CD8-positive, alpha-beta memory T cell (primary cell): ENCODE data around the gene TSHZ2. TPM values are rescaled to one million over a fixed set of nuclear protein-coding genes. Genes with fewer than 3 reads are reported as not detected.
A peak's percentile ranks its signal among the peaks of the same experiment; 100 is the strongest.
"Not testable (repeated sequence)": the region's sequence is repeated elsewhere in the genome, so short reads cannot be mapped to it uniquely, and the experiment has no call there.

Source experiments
- CTCF ChIA-PET: fragments of 350-600 bp; sonication (Branson Sonifier 250); formaldehyde crosslinking; loops from one replicate; lab custom pipeline; 2021; ENCODE audit warnings: antibody characterized with exemption; lab: Charles Lee
- POLR2A ChIA-PET: fragments of 350-600 bp; sonication (Branson Sonifier 250); formaldehyde crosslinking; loops from one replicate; lab custom pipeline; 2021; ENCODE audit warnings: antibody characterized with exemption; lab: Charles Lee
- DNase-seq, 5 donors: peaks; one replicate each; pipeline versions ENCODE4 v3.0.0 to v3.0.0-alpha.2; 2020 to 2022; ENCODE audit warnings: mixed read lengths in 1 of 5
- H3K27ac ChIP-seq: one replicate; pipeline ENCODE4 v1.7.0; 2013; ENCODE audit warnings: low read depth, mild to moderate bottlenecking, low read length, moderate library complexity
- H3K27me3 ChIP-seq: 2 replicates; pipeline ENCODE4 v1.7.0; 2013; ENCODE audit warnings: low read length, mild to moderate bottlenecking; ENCODE audit not compliant: insufficient read depth, poor library complexity, severe bottlenecking
- H3K36me3 ChIP-seq: 2 replicates; pipeline ENCODE4 v1.7.0; 2013; ENCODE audit warnings: mild to moderate bottlenecking, low read length, moderate library complexity; ENCODE audit not compliant: insufficient read depth
- H3K4me1 ChIP-seq: 2 replicates; pipeline ENCODE4 v1.7.0; 2013; ENCODE audit warnings: mild to moderate bottlenecking, low read length, moderate library complexity; ENCODE audit not compliant: insufficient read depth
- H3K4me3 ChIP-seq: 2 replicates; pipeline ENCODE4 v1.7.0; 2013; ENCODE audit warnings: mild to moderate bottlenecking, low read length
- H3K9me3 ChIP-seq: 2 replicates; pipeline ENCODE4 v1.7.0; 2013; ENCODE audit warnings: mild to moderate bottlenecking, low read length
- H3K27ac Mint-ChIP-seq, 8 donors: one replicate each; pipeline ENCODE4 v1.8.0; 2020 to 2021; ENCODE audit warnings: mixed read lengths in 8 of 8, mild to moderate bottlenecking in 6 of 8, inconsistent platforms in 3 of 8, moderate library complexity in 3 of 8
- H3K27me3 Mint-ChIP-seq, 2 donors: one replicate each; pipeline ENCODE4 v1.8.0; 2020 to 2021; ENCODE audit warnings: mixed read lengths in 2 of 2, mild to moderate bottlenecking in 1 of 2, moderate library complexity in 1 of 2
- H3K36me3 Mint-ChIP-seq, 3 donors: one replicate each; pipeline ENCODE4 v1.8.0; 2020 to 2021; ENCODE audit warnings: mixed read lengths in 3 of 3, inconsistent platforms in 1 of 3, mild to moderate bottlenecking in 1 of 3
- H3K4me1 Mint-ChIP-seq, 3 donors: one replicate each; pipeline ENCODE4 v1.8.0; 2020 to 2021; ENCODE audit warnings: mixed read lengths in 3 of 3, inconsistent platforms in 1 of 3, mild to moderate bottlenecking in 1 of 3
- H3K4me3 Mint-ChIP-seq, 7 donors: one replicate each; pipeline ENCODE4 v1.8.0; 2020 to 2021; ENCODE audit warnings: mixed read lengths in 7 of 7, mild to moderate bottlenecking in 6 of 7, moderate library complexity in 4 of 7, inconsistent platforms in 2 of 7
- H3K9me3 Mint-ChIP-seq, 5 donors: one replicate each; pipeline ENCODE4 v1.8.0; 2020 to 2022; ENCODE audit warnings: mixed read lengths in 5 of 5, mild to moderate bottlenecking in 3 of 5, moderate library complexity in 2 of 5, inconsistent platforms in 1 of 5
- polyA plus RNA-seq: library from polyadenylated mRNA; unstranded; fragments of 300-500 nt; fragmentation: Illumina TruSeq; gene quantifications from one replicate; pipeline ENCODE4 v1.2.3, GENCODE V29; 2021
- total RNA-seq, 2 experiments: library from RNA; stranded (reverse); gene quantifications; one replicate each; pipeline ENCODE4 v1.2.3, GENCODE V29; 2021

Gene TSHZ2
- total and polyA plus RNA-seq, 3 experiments from 2014 or later = 0.10 to 1.6 (median 1.5) TPM

- H3K4me3 Mint-ChIP-seq = no peak overlapping the region
- no peaks in the 10 kb centered on the region for H3K4me1 Mint-ChIP-seq
- CTCF ChIA-PET = no interaction called here
- H3K27me3 Mint-ChIP-seq = peaks cover 7 to 17% of the 10 kb centered on the region in 2 donors
- no peaks in the 10 kb centered on the region for H3K4me1 ChIP-seq
- no peak for DNase-seq
- no peak overlapping the region for H3K27ac Mint-ChIP-seq
- H3K36me3 ChIP-seq = no peaks in the 10 kb centered on the region
- no peaks in the 10 kb centered on the region for H3K9me3 Mint-ChIP-seq
- H3K27ac ChIP-seq = no peak overlapping the region
- POLR2A ChIA-PET = no interaction called here
- H3K4me3 ChIP-seq = no peak overlapping the region
- H3K9me3 ChIP-seq = no peaks in the 10 kb centered on the region
- H3K36me3 Mint-ChIP-seq = peaks cover 0 to 3% (median 0%) of the 10 kb centered on the region in 3 donors
- H3K27me3 ChIP-seq = no peaks in the 10 kb centered on the region
These were observed 455.8 kb downstream of the TSHZ2 start for GRCh38 chr20:53427951-53428350.

DNA sequence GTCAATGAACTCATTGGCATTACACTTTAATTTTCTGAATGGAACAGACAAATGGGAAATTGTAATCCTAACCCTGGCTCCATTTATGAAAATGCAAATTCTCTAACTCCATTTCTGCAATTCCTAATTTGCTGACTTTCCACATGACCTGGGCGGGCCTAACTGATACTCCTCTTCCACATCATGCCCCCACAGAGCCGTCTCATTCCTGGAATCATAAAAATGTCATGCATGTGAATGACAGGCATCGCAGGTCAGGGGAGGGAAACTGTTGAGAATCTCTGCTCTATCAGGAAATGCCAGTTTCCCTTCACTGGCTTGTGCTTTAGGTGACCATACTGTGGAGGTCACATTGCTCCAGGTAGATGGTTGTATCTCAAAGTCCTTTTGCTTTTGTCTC lies 456.4 kb downstream of the TSHZ2 start:
- Mint-ChIP-seq H3K27me3 (peaks cover 8 to 17% of the 10 kb centered on the region in 2 donors), H3K4me3 (no peak overlapping the region), H3K27ac (no peak overlapping the region), H3K4me1 (no peaks in the 10 kb centered on the region), H3K36me3 (peaks cover 0 to 3% (median 0%) of the 10 kb centered on the region in 3 donors), H3K9me3 (no peaks in the 10 kb centered on the region)
- Histone ChIP-seq H3K27ac (no peak overlapping the region), H3K9me3 (no peaks in the 10 kb centered on the region), H3K36me3 (no peaks in the 10 kb centered on the region), H3K27me3 (no peaks in the 10 kb centered on the region), H3K4me1 (no peaks in the 10 kb centered on the region), H3K4me3 (no peak overlapping the region)
- CTCF ChIA-PET = no interaction called here
- no peak for DNase-seq
- POLR2A ChIA-PET = no interaction called here

DNA sequence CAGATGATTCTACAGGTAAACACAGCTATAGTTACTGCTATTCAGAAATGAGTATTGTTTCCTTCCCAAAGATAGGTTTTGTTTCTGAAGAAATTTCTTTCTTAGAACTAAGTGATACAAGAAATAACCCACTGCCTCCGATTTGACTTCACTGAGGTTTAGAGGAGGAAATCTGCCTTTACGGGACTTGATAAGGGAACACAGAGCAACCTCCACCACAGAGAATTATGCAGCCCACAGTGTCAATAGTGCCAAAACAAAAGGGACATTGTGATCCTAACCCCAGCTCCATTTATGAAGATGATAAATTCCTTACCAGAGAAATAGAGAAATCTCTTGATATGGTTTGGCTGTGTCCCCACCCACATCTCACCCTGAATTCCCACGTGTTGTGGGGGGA lies 456.8 kb downstream of the TSHZ2 start:
- Mint-ChIP-seq H3K27me3 (peaks cover 9 to 17% of the 10 kb centered on the region in 2 donors), H3K9me3 (no peaks in the 10 kb centered on the region), H3K4me1 (no peaks in the 10 kb centered on the region), H3K4me3 (no peak overlapping the region), H3K36me3 (peaks cover 0 to 3% (median 0%) of the 10 kb centered on the region in 3 donors), H3K27ac (no peak overlapping the region)
- H3K27me3 ChIP-seq = no peaks in the 10 kb centered on the region
- no peaks in the 10 kb centered on the region for H3K4me1 ChIP-seq
- no peak overlapping the region for H3K27ac ChIP-seq
- DNase-seq = no peak
- ChIA-PET POLR2A (no interaction called here), CTCF (no interaction called here)
- no peaks in the 10 kb centered on the region for H3K9me3 ChIP-seq
- no peaks in the 10 kb centered on the region for H3K36me3 ChIP-seq
- no peak overlapping the region for H3K4me3 ChIP-seq

DNA sequence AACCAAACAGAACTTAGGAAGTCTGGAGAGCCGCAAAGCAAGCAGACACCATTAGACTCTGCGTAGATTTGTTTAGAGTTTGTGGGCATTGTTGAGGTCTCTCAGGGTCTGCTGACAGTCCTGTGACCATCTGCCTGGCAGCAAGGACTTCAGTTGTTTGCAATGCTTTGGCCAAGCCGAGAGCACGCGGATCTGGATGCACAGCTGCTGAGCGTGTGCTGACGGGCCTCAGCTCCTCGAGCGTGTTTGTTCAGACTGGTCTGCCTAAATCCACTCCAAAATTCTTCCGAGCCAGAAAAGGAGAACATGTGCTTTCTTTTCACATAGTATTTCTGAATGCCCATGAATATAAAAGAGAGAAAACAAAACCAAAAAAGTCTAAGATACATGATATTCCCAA lies 462.5 kb downstream of the TSHZ2 start:
- no peak for DNase-seq
- peaks cover 0 to 2% (median 0%) of the 10 kb centered on the region in 3 donors for H3K36me3 Mint-ChIP-seq
- H3K4me1 Mint-ChIP-seq = no peaks in the 10 kb centered on the region
- peak overlapping the region in 1 of 8 donors; percentile 12 for H3K27ac Mint-ChIP-seq
- peaks cover 0 to 3% (median 0%) of the 10 kb centered on the region in 5 donors for H3K9me3 Mint-ChIP-seq
- H3K36me3 ChIP-seq = no peaks in the 10 kb centered on the region
- no peaks in the 10 kb centered on the region for H3K27me3 ChIP-seq
- no peak overlapping the region for H3K27ac ChIP-seq
- ChIA-PET CTCF (no interaction called here), POLR2A (no interaction called here)
- H3K9me3 ChIP-seq = no peaks in the 10 kb centered on the region
- H3K4me3 Mint-ChIP-seq = no peak overlapping the region
- H3K4me3 ChIP-seq = no peak overlapping the region
- H3K4me1 ChIP-seq = no peaks in the 10 kb centered on the region
- H3K27me3 Mint-ChIP-seq = peaks cover 7 to 15% of the 10 kb centered on the region in 2 donors

DNA sequence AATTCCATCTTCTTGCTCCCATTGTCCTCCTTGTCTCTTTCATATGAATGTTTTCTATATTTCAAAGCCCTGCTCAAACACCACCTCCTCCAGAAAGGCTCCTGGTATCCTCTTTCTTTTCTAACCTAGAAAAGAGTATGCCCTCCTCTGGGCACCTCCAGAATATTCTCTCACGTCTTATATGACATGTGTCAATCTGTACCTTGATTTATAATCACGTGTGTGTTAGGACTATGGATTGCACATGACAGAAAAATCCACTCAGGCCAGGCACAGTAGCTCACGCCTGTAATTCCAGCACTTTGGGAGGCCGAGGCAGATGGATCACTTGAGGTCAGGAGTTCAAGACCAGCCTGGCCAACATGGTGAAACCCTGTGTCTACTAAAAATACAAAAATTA lies 464.8 kb downstream of the TSHZ2 start:
- H3K9me3 Mint-ChIP-seq, H3K27ac Mint-ChIP-seq: not testable (repeated sequence)

GRCh38 chr20:53438368-53438767 lies 466.2 kb downstream of the TSHZ2 start:
- Histone ChIP-seq H3K27me3 (no peaks in the 10 kb centered on the region), H3K9me3 (no peaks in the 10 kb centered on the region), H3K36me3 (no peaks in the 10 kb centered on the region), H3K4me3 (no peak overlapping the region), H3K4me1 (no peaks in the 10 kb centered on the region), H3K27ac (no peak overlapping the region)
- H3K36me3 Mint-ChIP-seq = peaks cover 0 to 2% (median 0%) of the 10 kb centered on the region in 3 donors
- peaks cover 9 to 30% of the 10 kb centered on the region in 2 donors for H3K27me3 Mint-ChIP-seq
- H3K4me3 Mint-ChIP-seq = no peak overlapping the region
- CTCF ChIA-PET = interaction anchor here (0.7 kb wide), 1 partner anchor 11 kb away, joined by 6 read pairs; no protein-coding TSS in a partner anchor
- H3K27ac Mint-ChIP-seq = no peak overlapping the region
- H3K4me1 Mint-ChIP-seq = no peaks in the 10 kb centered on the region
- POLR2A ChIA-PET = interaction anchor here (0.7 kb wide), 1 partner anchor 384 kb away, joined by 3 read pairs; no protein-coding TSS in a partner anchor
- no peak for DNase-seq
- H3K9me3 Mint-ChIP-seq = peaks cover 0 to 3% (median 0%) of the 10 kb centered on the region in 5 donors

More for the DNA sequence above, 464.8 kb downstream of the TSHZ2 start:
- DNase-seq, H3K27ac ChIP-seq, H3K9me3 ChIP-seq, H3K36me3 ChIP-seq, H3K4me1 ChIP-seq, H3K36me3 Mint-ChIP-seq, H3K4me3 ChIP-seq, POLR2A ChIA-PET, H3K4me3 Mint-ChIP-seq, H3K4me1 Mint-ChIP-seq, CTCF ChIA-PET, H3K27me3 ChIP-seq: not testable (repeated sequence)
- peaks cover 4 to 23% of the 10 kb centered on the region in 2 donors for H3K27me3 Mint-ChIP-seq

DNA sequence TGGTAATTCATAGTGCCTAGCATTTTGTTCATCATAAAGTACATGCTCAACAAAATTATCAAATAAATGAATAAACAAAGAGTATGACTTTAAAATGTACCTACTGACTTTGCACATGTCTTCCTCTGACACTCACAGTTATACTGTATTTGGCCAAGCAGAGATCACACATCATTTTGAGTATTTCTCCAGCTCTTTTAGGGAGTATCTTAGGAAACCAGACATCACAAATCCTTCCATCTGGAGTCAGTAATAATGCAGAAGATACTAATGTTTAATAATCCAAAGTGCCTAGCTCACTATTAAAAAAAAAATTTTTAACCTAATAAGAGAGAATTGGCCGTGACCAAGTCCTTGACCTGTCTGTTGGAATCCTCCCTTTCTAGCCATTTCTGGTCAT lies 466.9 kb downstream of the TSHZ2 start:
- H3K27me3 ChIP-seq = no peaks in the 10 kb centered on the region
- H3K27ac ChIP-seq = no peak overlapping the region
- ChIA-PET CTCF (no interaction called here), POLR2A (interaction anchor here (0.6 kb wide), 1 partner anchor 528 kb away, joined by 3 read pairs; no protein-coding TSS in a partner anchor)
- Mint-ChIP-seq H3K27ac (no peak overlapping the region), H3K27me3 (peaks cover 8 to 35% of the 10 kb centered on the region in 2 donors), H3K9me3 (peaks cover 0 to 3% (median 0%) of the 10 kb centered on the region in 5 donors), H3K4me1 (no peaks in the 10 kb centered on the region), H3K4me3 (no peak overlapping the region), H3K36me3 (peaks cover 0 to 2% (median 0%) of the 10 kb centered on the region in 3 donors)
- no peaks in the 10 kb centered on the region for H3K9me3 ChIP-seq
- H3K4me1 ChIP-seq = no peaks in the 10 kb centered on the region
- no peak for DNase-seq
- no peaks in the 10 kb centered on the region for H3K36me3 ChIP-seq
- H3K4me3 ChIP-seq = no peak overlapping the region

- Histone ChIP-seq H3K36me3 (no peaks in the 10 kb centered on the region), H3K27me3 (no peaks in the 10 kb centered on the region), H3K4me1 (no peaks in the 10 kb centered on the region), H3K27ac (no peak overlapping the region), H3K9me3 (no peaks in the 10 kb centered on the region), H3K4me3 (no peak overlapping the region)
- ChIA-PET POLR2A (no interaction called here), CTCF (no interaction called here)
- Mint-ChIP-seq H3K27me3 (peaks cover 8 to 38% of the 10 kb centered on the region in 2 donors), H3K4me3 (no peak overlapping the region), H3K9me3 (peaks cover 0 to 3% (median 0%) of the 10 kb centered on the region in 5 donors), H3K27ac (no peak overlapping the region), H3K36me3 (peaks cover 0 to 2% (median 0%) of the 10 kb centered on the region in 3 donors), H3K4me1 (no peaks in the 10 kb centered on the region)
- no peak for DNase-seq
These were observed 467.5 kb downstream of the TSHZ2 start for GRCh38 chr20:53439616-53440015.
